ENCODE results near the gene NRDE2.

NRDE2 gene

DNA sequence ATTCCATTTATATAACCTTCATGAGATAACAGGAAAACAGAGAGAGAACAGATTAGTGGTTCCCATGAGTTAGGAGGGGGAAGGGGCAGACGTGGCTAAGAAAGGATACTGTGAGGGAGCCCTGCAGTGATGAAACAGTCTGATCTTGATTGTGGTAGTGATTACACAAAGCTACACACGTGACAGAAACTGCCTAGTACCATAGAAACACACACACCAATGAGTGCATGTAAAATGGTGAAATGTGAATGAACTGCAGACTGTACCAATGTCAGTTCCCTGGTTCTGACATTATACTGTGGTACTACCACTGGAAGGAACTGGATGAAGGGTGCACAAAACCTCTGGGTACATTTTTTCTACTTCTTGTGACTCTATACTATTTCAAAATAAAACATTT, 36.9 kb downstream of the NRDE2 start:
- DNase-seq = no peak

DNA sequence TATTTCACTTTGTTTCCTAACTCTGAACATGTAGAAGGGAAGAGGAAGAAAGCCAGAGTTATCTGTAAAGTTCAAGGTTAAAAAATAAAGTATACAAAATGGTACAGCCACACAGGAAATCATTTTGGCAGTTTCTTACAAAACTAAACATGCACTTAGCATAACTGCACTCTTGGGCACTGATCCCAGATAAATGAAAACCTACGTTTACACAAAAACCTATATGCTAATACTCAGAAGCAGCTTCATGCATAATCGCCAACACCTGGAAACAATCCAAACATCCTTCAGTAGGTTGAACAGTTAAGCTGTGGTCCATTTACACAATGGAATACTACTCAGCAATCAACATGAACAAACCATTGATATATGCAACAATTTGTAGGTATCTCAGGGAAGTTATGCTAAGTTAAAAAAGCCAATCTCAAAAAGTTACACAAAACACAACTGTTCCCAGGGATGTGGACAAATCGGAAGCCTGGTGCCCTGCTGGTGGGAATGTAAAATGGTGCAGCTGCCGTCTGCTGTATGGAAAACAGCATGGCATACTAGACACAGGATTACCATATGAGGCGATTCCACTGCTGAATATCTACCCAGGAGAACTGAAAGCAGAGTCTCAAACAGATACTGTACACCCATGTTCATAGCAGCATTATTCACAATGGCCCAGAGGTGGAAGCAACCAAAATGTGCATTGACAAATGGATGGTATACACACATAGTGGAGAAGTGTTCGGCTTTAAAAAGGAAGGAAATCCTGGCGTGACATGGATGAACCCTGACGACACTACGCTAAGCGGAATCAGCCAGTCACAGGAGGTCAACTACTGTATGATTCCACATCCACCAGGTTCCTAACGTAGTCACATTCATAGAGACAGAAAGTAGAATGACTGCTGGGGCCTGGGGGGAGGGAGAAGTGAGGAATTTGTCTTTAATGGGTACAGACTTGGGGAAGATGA, 37.7 kb downstream of the NRDE2 start:
- no peak for DNase-seq

DNA sequence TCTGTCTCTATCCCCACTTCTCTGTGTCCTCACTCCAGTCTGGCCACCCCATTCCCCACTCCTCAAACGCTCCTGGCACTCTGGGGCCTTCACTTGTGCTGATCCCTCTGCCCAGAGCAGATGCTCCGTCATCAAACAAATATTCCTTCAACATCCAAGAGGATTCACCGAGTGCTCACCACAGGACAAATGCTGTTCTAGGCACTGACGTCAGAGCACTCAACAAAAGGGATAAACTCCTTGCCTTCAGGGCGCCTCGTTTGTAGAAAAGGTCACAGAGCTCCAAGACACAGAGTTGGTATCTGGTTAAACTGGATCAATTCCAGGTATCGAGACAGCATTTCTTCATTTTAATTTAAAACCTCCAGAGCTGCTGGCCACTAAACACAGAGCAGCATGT, 40.0 kb downstream of the NRDE2 start:
- no peak for DNase-seq

DNA sequence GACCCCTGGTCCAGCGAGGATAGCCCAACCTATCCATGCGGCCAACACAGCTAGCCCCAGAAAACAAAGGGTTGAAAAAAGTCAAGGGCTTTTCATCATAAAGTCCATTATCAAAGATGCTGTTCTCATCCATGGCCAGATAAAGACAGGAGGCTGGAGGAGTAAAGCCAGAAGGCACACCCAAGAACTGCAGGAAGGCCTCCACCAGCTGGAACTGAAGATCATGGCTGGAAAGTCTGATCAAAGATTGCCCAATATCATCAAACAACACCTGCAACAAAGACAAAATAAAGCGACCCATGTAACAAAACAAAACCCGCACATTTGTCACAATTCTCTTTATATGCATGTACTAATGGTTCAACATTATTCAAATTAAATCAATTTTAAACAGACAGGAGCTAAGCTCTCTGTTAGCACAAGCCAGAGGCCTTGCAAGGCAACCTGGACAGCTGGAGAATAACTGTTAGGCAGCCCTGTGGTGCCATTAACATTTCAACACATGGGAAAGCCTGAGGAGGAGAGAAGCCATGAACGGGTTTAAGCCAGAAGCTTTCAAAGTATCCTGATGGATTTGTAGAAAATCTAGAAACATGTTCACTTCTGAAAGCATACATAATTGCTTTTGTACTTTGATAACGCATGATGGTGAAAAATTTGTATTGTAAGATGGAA, 41.3 kb downstream of the NRDE2 start:
- DNase-seq = no peak

DNA sequence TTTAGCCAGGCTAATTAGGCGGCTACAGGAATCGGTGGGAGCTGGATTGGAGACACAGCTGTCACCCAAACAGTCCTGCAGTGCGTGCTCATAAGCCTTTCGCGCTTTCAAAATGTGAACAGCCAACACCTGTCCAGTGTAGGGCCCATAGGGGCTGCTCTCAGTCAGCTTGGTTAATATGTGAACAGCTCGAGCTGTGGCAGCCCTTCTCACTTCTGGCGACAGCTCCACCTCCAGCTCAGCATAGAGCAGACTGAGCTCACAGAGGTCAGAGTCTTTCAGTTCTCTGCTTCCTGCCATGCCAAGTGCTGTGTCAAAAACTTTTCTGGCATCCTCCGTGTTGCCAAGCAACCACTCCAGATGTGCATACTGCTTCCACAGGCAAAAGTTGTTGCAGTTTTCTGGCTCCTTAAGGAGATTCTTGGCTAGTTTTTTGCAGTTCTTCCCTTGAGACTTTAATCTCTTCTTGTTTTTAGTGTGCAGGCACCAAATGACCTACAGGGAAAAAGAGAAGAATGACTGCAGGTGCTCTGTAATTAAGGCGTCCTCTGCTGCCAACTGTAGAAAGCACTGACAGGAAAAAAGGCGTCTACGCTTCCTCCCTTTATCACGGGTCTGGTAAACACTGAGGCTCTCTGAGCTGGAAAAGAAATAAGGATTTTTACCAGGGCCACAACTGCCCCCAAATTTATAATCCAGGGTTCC, 42.9 kb downstream of the NRDE2 start:
- no peak for DNase-seq

DNA sequence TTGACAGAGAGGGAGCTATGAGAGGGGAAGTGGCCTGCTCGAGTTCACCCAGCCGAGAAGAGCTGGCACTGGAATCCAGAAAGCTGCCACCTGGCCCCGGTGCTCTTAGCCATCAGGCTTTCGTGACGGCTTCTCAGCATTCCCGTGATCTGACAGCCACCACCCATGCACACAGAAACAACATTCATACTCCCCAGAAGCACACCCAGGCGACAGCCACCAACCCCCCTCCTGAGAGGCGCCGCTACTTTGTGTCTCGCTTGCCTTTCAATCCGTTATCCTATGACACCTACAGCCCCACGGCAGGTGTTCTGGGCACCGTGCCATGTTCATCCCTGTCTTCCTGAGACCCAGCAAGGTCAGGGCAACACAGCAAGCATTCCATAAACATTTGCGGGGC, 44.0 kb downstream of the NRDE2 start:
- DNase-seq = peak; percentile 39

DNA sequence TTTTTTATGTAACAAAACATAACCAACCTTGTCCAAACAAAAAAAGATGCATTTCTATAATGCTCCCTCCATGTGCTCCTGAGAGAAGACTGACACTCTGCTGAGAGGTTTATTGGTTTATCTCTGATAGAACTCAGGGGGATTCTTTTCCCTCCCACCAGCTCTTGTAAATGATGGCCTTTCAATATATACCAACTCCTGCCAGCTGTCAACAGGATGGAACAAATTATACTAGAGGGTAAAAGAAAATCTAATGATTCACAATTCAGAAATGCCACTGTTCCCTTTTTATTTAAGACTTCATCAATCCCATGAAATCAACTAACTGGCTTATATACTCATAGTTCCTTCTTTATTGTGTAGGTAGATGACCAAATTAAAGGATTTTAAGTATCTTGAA, 50.0 kb downstream of the NRDE2 start:
- DNase-seq = no peak

DNA sequence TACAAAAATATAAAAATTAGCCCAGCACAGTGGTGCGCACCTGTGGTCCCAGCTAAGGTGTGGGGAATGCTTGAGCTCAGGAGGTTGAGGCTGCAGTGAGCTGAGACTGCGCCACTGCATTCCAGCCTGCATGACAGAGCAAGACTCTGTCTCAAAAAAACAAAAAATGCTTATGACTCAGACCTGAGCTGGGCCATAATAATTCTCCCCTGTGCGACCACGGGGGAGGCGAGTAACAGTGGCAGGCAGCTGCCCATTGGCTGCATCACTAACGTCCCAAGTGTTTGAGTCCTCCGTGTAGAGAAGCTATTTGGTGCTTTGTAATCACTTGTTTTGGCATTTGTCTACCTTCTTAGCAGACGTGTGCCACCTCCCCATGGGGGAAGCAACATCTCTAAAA, 50.5 kb downstream of the NRDE2 start:
- no peak for DNase-seq

DNA sequence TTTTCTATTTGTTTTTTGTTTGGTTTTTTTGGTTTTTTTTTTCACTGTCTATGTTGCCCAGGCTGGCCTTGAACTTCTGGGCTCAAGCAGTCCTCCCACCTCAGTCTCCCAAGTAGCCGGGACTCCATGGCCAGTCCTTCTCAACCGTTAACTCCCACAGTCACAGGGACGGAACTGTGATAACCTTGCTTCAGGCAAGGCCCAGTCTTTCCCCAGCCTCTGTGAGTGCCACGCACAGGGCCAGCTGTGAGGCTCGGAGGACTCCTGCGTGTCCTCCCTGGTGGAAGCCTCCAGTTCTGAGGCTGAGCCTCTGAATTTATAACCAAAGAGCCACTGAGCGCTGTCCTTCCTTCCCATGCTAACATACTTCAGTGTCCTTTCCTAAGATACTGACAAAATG, 51.6 kb downstream of the NRDE2 start:
- DNase-seq = no peak

DNA sequence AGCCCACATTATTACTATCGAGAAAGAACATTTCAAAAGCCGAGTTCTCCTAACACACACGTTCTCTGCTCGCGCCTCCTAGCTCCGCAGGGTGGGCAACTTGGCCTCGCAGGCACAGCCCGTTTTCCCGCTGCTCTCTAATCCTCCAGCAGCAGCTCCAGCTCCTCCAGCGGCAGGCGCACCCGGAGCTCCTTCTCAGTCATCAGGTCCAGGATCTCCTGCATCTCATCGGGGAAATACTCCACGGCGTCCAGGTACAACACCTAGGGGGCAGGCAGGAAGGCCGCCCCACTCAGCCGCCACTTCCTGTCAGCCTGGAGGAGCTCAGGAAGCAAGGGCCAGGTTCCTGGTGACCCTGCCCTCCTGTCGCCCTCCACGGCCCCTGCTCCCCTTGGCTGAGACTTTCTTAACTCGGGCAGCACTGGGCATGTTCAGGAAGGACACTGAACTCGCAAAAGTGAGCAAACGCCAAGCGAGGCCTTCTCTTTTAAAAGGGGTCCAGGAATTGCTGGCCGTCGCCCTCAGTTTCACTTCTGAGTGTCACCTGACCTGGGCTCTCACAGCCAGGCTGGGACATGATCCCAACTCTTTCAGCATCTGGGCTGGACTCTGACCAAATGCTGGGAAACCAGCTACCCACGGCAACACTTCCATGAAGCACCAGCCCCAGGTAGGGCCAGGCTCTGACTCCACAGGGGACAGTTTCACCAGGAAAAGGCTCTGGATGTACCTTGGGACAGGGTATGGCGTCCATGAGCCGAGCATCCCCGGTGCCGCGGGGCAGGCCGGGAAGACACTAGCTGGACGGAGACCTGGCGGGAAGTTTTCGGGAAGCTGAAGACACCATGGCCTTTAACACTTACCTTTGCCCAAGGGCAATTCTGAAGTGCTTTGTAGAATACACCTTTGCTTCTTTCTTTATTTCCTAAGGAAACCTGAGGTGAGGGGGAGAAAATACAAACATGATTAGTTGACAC, 53.3 kb downstream of the NRDE2 start:
- no peak for DNase-seq

DNA sequence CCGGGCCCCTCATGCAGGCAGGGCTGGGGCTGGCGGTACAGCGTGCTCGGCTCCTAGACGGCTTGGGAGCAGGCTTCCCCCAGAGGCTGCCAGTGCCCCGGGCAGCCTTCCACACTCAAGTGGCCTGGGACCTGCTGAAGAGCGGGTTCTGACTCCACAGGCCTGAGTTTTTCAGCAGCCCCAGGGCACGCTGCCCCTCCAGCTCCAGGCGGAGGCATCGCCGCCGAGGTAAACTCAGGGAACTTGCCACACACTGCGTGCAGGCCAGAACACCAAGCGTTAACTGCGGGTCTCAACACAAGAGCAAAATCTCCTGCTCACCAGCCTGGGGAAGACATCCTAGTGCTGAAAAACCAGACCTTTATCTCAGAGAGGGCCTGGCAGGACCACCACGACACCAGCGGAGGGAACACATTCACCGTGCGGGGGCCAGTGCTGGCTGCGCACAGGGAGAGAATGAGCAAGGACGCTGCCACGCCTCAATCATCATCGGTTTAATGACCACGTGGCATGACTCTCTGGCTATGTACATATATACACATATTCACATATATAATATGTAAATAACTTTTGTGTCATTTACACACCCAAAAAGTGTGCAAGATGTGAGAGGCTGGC, 54.1 kb downstream of the NRDE2 start:
- no peak for DNase-seq

DNA sequence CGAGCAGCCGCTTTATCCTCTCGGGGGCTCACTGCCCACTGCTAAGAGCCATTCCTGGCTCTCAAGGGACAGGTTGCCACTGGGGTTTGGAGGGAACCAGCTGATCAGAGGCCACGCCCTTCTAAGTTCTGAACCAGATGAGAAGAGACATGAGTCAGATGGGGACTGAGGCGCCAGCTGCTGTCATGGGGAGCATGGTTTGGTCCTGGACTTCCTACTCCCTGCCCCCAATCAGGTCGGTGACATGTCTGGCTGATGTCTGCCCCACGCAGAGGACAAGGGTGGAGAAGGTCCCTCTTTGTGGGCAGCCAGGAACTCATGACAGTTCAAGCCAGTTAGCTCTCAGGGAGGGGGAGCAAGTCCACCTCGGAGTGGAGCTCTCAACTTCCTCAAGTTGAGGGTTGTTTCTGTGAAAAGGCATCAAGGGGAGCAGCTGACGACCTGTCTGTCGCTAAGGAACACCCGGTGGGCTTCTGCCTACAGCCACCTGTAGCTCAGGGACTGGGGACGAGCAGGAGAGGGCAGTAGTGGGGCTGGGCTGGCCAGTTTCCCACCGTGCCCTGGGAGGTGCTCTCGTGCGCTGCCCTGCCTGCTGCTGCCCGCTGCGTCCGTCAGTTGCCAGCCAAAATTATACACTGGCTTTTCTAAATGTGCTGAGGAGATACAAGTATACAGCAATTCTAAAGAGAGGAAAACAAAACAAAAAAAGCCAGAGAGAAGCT, 54.9 kb downstream of the NRDE2 start:
- DNase-seq = no peak

DNA sequence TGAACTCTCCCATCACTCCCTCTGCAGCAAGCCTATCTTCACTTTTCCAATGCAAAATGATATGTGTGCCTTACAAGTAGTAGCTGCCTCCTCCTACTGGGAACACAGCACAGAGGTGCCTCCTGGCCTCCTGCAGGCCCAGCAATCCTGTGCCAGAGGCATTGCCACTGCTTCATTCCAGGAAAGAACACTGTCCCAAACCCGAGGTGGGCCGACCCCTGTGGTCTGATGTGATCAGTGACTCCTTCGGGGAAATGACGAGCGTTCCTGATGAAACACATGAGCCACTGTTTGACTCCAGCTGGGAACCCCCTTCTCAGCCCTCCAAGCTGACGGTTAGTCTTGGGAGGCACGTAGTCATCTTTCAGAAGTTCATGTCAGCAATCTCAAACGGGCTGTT, 55.9 kb downstream of the NRDE2 start:
- no peak for DNase-seq

DNA sequence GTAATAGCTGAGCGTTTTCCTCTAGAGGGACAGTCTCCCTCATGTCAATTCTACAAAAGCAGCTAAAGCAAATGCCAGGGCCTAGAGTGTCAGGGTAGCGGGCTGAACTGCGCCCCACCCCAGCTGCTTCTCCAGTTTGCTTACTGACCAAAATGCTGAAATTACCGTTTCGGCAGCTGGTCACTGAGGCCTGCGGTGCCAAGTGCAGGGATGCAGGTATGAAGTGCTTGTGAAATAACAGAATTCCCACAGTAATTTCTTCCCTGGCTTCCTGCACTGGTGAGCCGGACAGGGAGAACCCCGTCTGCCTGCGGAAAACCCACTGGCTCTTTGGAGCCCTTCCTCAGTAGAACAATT, 56.3 kb downstream of the NRDE2 start:
- DNase-seq = no peak

DNA sequence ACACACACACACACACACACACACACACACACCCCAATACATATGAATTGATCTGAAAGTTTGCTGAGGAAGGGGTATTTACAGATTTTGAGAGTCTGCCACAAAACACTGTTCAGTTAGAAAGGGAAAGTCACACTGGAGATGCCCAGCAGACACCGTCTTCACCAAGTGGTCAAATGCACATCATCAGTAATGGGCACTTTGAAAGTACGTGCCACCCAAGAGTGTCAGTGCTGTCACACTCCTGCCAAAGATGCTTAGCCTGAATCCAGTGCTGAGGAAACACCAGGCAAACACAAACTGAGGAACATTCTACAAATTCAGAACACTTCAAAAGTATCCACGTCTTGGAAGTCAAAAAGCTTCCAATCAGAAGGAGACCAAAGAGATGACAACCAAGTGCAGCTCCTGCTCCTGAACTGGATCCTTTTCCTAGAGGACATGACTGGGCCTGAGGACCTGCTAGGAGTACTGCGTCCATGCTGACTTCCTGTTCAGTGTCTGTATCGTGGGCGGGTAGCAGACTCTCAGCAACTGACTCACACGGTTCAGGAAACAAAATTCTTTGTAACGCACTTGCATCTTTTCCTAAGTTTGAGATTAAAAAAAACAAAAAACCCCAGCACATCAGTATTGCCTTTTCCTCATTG, 56.8 kb downstream of the NRDE2 start:
- DNase-seq = no peak

DNA sequence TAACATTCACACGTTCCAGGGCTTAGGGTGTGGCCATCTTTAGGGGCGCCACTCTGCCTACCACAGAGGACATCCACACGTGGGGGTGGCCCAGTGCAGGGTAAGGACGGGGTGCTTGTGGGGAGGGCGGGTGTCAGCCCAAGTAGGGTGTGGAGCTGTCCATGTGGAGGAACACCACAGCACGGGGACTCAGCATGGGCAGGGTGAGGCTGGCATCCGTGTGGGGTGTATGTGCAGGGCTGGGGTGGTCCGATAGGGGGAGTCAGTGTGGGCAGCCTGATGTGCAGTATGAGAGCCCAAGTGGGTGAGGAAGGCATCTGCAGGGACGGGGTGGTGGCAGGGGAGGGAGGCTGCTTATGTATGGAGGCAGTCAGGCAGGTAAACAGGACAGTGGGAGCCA, 57.7 kb downstream of the NRDE2 start:
- no peak for DNase-seq

DNA sequence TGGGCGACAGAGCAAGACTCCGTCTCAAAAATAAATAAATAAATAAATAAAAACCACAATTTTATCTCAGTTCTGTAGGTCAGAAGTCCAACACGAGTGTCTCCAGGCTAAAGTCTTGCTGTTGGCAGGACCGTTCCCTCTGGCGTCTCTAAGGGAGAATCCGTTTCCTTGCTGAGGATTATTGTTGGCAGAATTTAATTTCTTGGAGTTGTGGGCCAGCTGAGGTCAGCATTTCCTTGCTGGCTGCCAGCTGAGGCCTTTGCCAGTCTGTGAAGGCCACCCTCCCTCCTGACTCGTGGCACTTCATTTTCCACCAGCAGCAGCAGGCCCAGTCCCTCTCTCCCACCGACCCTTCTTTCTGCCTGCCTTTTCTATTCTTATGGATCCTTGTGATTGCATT, 58.2 kb downstream of the NRDE2 start:
- DNase-seq = no peak

DNA sequence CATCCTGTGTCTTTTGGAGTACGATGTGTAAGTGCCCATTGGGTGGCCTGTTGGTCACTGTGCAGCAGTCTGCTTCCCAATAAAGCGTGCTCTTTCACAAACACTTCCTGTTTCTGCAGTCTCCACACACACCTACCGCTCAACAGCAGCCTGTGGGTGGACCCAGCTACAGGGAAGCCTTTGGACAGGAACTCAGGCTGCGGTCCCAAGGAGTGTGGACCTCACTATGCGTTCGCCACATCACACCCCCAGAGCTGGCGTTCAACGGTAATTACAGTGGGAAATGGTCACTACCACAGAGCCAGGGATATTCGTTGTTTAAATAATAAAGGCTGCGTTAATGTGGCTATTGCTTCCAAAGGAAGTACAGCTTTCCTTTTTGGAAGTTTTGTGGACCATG, 59.2 kb downstream of the NRDE2 start:
- DNase-seq = no peak

DNA sequence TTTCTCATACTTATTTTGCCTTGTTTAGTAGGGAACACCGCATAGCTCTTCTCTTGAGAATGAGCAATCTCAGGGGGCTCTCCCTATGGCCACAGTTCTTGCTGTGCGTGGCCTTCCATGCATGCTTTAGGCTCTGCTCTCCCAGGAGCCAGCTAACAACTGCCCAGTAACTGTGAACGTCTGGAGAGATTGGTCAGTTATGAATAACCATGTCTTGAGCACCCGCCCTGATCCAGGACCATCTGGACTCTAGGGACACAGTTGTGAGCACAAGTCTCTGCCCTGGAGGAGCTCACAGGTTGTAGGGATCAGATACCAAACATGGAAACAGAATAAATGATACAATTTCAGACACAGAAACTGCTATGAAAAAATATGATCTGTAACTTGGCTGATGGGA, 63.3 kb downstream of the NRDE2 start:
- DNase-seq = no peak

DNA sequence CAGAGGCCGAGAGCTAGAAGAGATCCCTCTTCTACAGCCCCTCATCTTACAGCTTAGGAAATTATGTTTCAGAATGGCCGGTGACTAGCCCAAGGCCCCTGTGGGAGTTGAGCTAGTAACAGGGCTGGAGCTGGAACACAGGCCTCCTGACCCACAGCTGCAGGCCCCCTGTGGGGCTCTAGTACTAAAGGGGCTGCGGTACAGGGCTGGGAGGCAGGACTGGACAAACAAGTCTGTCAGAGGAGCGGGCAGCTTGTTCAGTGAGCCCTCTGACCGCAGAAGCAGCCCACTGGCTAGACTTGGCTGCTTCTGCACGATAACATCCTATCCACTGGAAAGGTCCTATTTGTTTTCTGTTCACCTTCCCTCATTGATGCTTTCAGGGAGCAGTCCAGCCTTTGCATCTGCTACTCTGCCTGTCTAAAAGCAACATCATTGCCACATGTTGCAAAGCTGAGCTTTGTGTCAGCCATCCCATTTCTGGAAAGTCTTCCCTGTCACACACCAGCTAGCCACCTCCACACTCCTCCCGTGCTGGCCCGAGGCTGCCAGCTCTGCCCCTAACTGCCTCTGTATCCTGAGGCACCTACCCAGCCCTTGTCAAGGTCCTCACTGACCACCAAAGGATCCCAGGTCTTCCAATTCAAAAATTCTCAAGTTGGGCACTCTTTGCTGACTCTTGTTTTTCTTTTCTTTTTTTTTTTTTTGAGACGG, 65.1 kb downstream of the NRDE2 start:
- DNase-seq = no peak

Measured in NCI-H2029 treated with DMSO at 0.1 percent for 48 hours (cell line).